ENCODE data around the gene BCL2L15.

The BCL2L15 gene

GRCh38 chr1:113905435-113905861, 18.1 kb upstream of the BCL2L15 start:
- DNase-seq, result peak in 3 of 5 donors; percentile 8 to 20 (median 16)

- peak; percentile 96 to 100 (median 97) for DNase-seq
Observed at GRCh38 chr1:113904674-113905434, 17.5 kb upstream of the BCL2L15 start, which contains the start of the genes AP4B1 and DCLRE1B. AP4B1 (minus strand) TSS chr1:113904799; CDS start chr1:113904717, 82 bp downstream. DCLRE1B (plus strand) TSS chr1:113905326; CDS start chr1:113905587, 261 bp downstream.

GRCh38 chr1:113904293-113904673, 16.9 kb upstream of the BCL2L15 start:
- DNase-seq, result no peak

GRCh38 chr1:113903501-113904292, 16.3 kb upstream of the BCL2L15 start:
- peak in 1 of 5 donors; percentile 42 for DNase-seq

GRCh38 chr1:113901191-113901590, 13.8 kb upstream of the BCL2L15 start:
- peak in 1 of 5 donors; percentile 23 for DNase-seq

GRCh38 chr1:113899111-113899510, 11.7 kb upstream of the BCL2L15 start:
- DNase-seq, result no peak

- peak in 1 of 5 donors; percentile 28 for DNase-seq
Observed at GRCh38 chr1:113898241-113898814, 10.9 kb upstream of the BCL2L15 start.

GRCh38 chr1:113895961-113896360, 8.6 kb upstream of the BCL2L15 start:
- DNase-seq, result no peak

GRCh38 chr1:113895098-113895497, 7.7 kb upstream of the BCL2L15 start:
- DNase-seq, result no peak

GRCh38 chr1:113893267-113893666, 5.9 kb upstream of the BCL2L15 start:
- DNase-seq, result no peak

GRCh38 chr1:113891631-113892220, 4.3 kb upstream of the BCL2L15 start:
- DNase-seq, result no peak

- DNase-seq, result no peak
Observed at GRCh38 chr1:113890816-113891215, 3.4 kb upstream of the BCL2L15 start.

- no peak for DNase-seq
Observed at GRCh38 chr1:113886417-113887401, 672 bp downstream of the BCL2L15 start.

GRCh38 chr1:113881661-113882060, 5.7 kb downstream of the BCL2L15 start:
- DNase-seq, result no peak

GRCh38 chr1:113879739-113880038, 7.7 kb downstream of the BCL2L15 start:
- DNase-seq, result no peak

- DNase-seq, result no peak
Observed at GRCh38 chr1:113876176-113876575, 11.2 kb downstream of the BCL2L15 start.

GRCh38 chr1:113875714-113876113, 11.7 kb downstream of the BCL2L15 start:
- DNase-seq, result no peak

- DNase-seq, result peak in 1 of 5 donors; percentile 74
Observed at GRCh38 chr1:113874012-113874879, 13.1 kb downstream of the BCL2L15 start.

- DNase-seq, result peak in 1 of 5 donors; percentile 60
Observed at GRCh38 chr1:113872219-113872935, 15.0 kb downstream of the BCL2L15 start.

- DNase-seq, result peak; percentile 46 to 95 (median 71)
Observed at GRCh38 chr1:113871597-113872113, 15.7 kb downstream of the BCL2L15 start, which contains the start of gene PTPN22. PTPN22 (minus strand) TSS chr1:113871712.
